ENCODE measurements around the gene LCP2.
A peak's percentile ranks its signal among the peaks of the same experiment; 100 is the strongest.

LCP2 gene
- long read RNA-seq, transcript LCP2-207 (6 exons, 962 nt), result minor isoform, 5 of 53 reads
- long read RNA-seq, transcript LCP2-202 (3 exons, 614 nt), result major isoform, 8 of 53 reads
- long read RNA-seq, partial matches to known transcripts, result 28 of 53 reads
- long read RNA-seq, other reads (novel, unspliced or antisense), result 9 of 53 reads

DNA sequence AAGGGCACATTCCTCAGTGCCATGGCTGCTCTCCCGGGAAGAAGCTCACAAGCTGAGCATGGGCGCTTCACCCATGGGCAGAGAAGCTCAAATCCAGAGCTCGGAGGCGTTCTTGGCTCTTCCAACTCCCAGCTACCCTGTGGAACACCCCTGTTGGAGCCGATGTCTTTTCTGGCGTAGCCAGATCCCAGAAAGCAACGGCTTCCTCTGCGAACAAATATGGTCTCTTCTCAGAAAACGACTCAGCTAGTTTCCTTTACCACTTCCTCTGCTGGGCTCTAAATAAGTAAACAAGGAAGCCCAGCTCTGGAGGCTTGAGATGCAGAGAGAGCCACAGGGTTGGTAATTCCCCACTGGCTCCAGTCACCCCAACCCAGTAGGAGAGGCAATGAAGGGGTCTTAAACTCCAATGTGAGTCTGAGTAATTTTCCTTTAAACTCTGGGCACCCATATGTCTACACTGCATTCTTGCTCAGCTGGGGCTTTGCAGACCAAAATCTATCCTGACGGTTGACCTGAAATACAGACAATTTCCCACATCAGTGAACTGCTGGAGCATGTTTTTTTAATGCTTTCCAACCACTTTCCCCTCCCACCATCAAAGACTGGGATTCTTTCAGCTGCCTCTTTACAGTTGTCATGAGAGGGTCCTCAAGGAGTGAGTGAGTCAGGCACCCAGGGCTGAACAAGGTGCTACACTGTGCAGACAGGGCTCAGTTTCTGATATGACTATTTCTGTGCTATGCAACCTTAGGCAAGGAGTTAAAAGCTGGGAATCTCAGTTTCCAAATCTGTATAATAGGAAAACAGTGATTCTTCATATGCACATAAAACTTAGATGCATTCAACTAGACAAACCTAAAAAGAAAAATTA lies at the start of gene LCP2:
Gene LCP2 (minus strand): TSS at position 189 of the 874 bp plus-strand sequence. CDS start 166 bp downstream, at position 23.
- Histone ChIP-seq H3K27me3 (ENCODE audit: insufficient read depth, poor library complexity, severe bottlenecking) (no peaks in the 10 kb centered on the region), H3K4me3 (replicated peaks; ENCODE audit: insufficient read depth, low read length) (peak within 1 kb of the TSS; percentile 49), H3K27ac (replicated peaks) (peak within 1 kb of the TSS; percentile 96)
- TF ChIP-seq SPI1 (IDR thresholded peaks at IDR 0.05; ENCODE audit: borderline replicate concordance, low read depth), result peak; percentile 96
- TF ChIP-seq POLR2AphosphoS5 (IDR thresholded peaks at IDR 0.05; ENCODE audit: low read depth), result peak; percentile 57; the same call in 1 of the 2 replicates
- TF ChIP-seq, protein P1, sequence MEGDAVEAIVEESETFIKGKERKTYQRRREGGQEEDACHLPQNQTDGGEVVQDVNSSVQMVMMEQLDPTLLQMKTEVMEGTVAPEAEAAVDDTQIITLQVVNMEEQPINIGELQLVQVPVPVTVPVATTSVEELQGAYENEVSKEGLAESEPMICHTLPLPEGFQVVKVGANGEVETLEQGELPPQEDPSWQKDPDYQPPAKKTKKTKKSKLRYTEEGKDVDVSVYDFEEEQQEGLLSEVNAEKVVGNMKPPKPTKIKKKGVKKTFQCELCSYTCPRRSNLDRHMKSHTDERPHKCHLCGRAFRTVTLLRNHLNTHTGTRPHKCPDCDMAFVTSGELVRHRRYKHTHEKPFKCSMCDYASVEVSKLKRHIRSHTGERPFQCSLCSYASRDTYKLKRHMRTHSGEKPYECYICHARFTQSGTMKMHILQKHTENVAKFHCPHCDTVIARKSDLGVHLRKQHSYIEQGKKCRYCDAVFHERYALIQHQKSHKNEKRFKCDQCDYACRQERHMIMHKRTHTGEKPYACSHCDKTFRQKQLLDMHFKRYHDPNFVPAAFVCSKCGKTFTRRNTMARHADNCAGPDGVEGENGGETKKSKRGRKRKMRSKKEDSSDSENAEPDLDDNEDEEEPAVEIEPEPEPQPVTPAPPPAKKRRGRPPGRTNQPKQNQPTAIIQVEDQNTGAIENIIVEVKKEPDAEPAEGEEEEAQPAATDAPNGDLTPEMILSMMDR (IDR thresholded peaks at IDR 0.05; ENCODE audit: insufficient read depth, low read length), result no peak
- DNase-seq (ENCODE audit: low read depth in 1 of 2, low spot score in 1 of 2), result peak in 1 of 2 experiments; percentile 70

DNA sequence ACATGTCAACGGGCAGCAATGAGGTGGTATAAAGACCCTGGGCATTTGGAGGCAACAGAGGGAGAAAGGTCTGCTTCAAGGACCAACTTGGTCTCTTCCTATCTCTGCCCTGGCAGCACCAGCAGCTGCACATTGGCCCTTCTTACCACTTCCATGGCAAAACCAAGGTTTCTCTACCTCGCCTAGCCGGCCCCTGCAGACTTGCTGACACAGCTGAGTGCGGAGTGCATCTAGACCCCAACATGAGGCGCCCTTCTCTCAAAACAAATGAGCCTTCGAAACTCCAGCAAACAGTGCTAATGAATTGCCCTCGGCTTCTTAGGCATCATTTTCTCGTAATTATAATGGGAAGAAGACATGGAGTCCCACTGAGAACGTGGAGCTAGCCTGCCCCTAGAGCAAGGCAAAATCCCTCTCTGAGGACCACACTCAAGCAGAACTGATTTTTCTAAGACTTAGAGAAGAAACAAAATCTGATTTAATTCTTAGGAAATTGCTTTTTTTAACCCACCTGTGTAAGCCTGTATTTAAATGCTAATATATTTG lies 49.5 kb upstream of the LCP2 start:
- H3K27me3 ChIP-seq (ENCODE audit: insufficient read depth, poor library complexity, severe bottlenecking), result no peaks in the 10 kb centered on the region

DNA sequence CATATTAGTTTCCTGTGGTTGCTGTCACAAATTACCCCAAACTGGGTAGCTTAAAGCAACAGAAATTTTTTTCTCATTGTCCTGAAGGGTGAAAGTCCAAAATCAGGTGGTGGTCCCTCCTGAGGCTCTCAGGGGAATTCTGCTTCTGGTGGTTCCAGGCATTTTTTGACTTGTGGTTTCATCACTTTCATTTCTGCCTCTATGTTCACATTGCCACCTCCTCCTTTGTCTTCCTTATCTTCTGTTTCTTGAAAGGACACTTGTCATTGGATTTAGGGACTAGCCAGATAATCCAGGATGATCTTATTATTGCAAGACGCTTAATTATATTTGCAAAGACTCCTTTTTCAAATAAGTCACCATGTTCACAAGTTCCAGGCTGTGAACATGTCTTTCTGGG lies 48.4 kb upstream of the LCP2 start:
- Histone ChIP-seq H3K4me3 (replicated peaks; ENCODE audit: insufficient read depth, low read length) (no peak overlapping the region), H3K27me3 (ENCODE audit: insufficient read depth, poor library complexity, severe bottlenecking) (no peaks in the 10 kb centered on the region), H3K27ac (replicated peaks) (no peak overlapping the region)
- no peak for DNase-seq (ENCODE audit: low read depth in 1 of 2, low spot score in 1 of 2)
- TF ChIP-seq GABPA (IDR thresholded peaks at IDR 0.05; ENCODE audit: low read depth) (no peak), POLR2AphosphoS5 (IDR thresholded peaks at IDR 0.05; ENCODE audit: low read depth) (no peak), SPI1 (IDR thresholded peaks at IDR 0.05; ENCODE audit: borderline replicate concordance, low read depth) (no peak)
- TF ChIP-seq, protein P1 (IDR thresholded peaks at IDR 0.05; ENCODE audit: insufficient read depth, low read length), result no peak
- TF ChIP-seq, protein P2, sequence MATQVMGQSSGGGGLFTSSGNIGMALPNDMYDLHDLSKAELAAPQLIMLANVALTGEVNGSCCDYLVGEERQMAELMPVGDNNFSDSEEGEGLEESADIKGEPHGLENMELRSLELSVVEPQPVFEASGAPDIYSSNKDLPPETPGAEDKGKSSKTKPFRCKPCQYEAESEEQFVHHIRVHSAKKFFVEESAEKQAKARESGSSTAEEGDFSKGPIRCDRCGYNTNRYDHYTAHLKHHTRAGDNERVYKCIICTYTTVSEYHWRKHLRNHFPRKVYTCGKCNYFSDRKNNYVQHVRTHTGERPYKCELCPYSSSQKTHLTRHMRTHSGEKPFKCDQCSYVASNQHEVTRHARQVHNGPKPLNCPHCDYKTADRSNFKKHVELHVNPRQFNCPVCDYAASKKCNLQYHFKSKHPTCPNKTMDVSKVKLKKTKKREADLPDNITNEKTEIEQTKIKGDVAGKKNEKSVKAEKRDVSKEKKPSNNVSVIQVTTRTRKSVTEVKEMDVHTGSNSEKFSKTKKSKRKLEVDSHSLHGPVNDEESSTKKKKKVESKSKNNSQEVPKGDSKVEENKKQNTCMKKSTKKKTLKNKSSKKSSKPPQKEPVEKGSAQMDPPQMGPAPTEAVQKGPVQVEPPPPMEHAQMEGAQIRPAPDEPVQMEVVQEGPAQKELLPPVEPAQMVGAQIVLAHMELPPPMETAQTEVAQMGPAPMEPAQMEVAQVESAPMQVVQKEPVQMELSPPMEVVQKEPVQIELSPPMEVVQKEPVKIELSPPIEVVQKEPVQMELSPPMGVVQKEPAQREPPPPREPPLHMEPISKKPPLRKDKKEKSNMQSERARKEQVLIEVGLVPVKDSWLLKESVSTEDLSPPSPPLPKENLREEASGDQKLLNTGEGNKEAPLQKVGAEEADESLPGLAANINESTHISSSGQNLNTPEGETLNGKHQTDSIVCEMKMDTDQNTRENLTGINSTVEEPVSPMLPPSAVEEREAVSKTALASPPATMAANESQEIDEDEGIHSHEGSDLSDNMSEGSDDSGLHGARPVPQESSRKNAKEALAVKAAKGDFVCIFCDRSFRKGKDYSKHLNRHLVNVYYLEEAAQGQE (IDR thresholded peaks at IDR 0.05; ENCODE audit: insufficient replicate concordance, low read depth), result no peak

More for the DNA sequence above, 49.5 kb upstream of the LCP2 start:
- TF ChIP-seq SPI1 (IDR thresholded peaks at IDR 0.05; ENCODE audit: borderline replicate concordance, low read depth) (no peak), POLR2AphosphoS5 (IDR thresholded peaks at IDR 0.05; ENCODE audit: low read depth) (no peak), GABPA (IDR thresholded peaks at IDR 0.05; ENCODE audit: low read depth) (no peak)
- TF ChIP-seq, protein P2 (IDR thresholded peaks at IDR 0.05; ENCODE audit: insufficient replicate concordance, low read depth), result no peak
- TF ChIP-seq, protein P1 (IDR thresholded peaks at IDR 0.05; ENCODE audit: insufficient read depth, low read length), result no peak
- Histone ChIP-seq H3K27ac (replicated peaks) (no peak overlapping the region), H3K4me3 (replicated peaks; ENCODE audit: insufficient read depth, low read length) (no peak overlapping the region)
- DNase-seq (ENCODE audit: low read depth in 1 of 2, low spot score in 1 of 2), result no peak
